HG02938 (cell line): ENCODE measurements around the gene HPN.
"Not testable (repeated sequence)": the region's sequence is repeated elsewhere in the genome, so short reads cannot be mapped to it uniquely, and the experiment has no call there.

Experiments used
- ATAC-seq: cut with Tn5 transposase; IDR thresholded peaks from one replicate; pipeline ENCODE4 v1.9.1; 2021; ENCODE audit warnings: mild to moderate bottlenecking, moderate library complexity; ENCODE audit not compliant: unreplicated experiment

Gene HPN

DNA sequence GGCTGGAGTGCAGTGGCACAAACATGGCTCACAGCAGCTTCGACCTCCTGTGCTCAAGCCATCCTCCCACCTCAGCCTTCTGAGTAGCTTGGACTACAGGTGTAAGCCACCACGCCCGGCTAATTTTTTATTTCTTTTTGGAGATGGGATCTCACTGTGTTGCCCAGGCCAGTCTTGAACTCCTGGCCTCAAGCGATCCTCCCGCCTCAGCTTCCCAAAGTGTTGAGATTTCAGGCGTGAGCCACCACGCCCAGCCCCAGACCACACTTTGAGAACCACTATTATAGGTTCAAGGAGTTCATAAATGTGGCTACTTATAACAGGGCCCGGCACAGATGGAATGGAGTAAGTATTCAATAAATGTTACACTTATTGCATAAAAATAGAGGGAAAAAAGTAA is 14.5 kb upstream of the HPN start:
- no peak for ATAC-seq

DNA sequence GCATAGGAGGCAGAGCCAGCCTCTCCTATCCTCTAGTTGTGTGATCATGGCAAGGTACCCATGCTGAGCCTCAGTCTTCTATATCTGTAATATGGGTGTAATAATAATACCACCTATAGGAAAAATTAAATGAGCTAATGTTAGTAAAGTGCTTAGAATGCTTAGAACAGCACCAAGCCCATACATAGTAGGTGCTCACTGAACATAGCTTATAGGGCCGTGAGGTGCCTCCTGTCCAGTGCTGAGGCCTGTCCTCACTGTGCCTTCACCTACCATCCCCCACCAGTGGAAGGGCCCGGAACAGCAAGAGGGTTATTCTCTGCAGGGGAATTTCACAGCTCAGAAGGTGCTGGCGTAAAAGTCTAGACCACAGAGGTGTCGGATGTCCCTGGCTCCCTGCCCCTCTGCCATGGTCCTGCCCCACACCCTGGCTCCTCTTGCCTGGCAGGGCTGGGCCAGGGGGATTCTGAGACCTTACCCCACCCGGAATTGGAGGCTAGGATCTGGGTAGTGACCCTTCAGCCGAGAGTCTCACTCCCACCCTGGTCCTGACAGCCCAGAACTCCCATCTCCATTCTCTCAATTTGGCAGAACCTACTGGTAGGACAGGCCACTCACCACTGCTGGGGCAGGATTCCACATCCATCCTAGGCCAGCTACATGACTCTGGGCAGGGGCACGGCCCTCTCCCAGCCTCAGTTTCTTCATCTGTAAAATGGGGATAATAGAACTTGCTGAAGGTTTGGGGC is 13.5 kb upstream of the HPN start:
- ATAC-seq, result no peak

- ATAC-seq, result not testable (repeated sequence)
Observed at GRCh38 chr19:35028600-35028885, 13.0 kb upstream of the HPN start.

DNA sequence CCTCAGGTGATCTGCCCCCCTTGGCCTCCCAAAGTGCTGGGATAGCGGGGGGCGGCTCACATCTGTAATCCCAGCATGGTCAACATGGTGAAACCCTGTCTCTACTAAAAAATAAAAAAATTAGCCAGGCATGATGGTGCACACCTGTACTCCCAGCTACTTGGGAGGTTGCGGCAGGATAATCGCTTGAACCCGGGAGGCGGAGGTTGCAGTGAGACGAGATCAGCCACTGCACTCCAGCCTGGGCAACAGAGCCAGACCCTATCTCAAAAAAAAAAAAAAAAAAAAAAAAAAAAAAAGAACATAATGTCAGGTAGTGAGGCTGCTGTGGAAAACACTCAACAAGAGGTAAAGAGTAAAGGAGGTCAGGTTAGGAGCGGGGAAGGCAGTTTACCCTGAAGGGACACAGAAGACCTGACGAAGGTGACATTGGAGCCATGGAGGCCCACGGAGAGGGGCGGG is 12.2 kb upstream of the HPN start:
- ATAC-seq, result not testable (repeated sequence)

DNA sequence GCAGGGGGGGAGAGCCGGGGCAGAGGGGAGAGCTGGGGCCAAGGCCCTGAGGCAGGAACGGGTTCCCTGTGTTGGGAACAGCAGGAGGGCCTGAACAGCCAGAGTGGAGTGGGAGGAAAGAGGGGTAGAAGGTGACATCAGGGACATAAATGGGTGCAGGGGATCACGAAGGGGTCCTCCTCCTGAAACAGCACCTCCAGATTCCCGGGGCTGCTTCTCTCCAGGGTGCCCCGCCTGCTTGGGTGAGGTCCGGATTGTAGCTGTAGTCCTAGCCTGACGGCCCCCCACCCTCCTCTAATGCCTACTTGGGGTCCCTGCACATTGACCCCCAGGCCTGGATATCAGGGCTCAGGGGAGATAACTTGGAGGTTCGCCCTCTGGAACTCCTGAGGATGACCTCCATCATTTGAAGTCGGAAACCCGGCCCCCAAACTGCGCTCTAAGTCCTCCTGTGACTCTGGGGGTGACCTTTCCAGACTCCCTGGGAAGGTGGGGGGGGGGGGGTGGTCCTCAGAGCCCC is 11.7 kb upstream of the HPN start:
- ATAC-seq, result no peak

- no peak for ATAC-seq
Observed at GRCh38 chr19:35030257-35031071, 11.1 kb upstream of the HPN start, which contains the start of gene SCN1B. TSS of gene SCN1B (plus strand) at chr19:35030470. CDS start at chr19:35030821, 351 bp downstream.

DNA sequence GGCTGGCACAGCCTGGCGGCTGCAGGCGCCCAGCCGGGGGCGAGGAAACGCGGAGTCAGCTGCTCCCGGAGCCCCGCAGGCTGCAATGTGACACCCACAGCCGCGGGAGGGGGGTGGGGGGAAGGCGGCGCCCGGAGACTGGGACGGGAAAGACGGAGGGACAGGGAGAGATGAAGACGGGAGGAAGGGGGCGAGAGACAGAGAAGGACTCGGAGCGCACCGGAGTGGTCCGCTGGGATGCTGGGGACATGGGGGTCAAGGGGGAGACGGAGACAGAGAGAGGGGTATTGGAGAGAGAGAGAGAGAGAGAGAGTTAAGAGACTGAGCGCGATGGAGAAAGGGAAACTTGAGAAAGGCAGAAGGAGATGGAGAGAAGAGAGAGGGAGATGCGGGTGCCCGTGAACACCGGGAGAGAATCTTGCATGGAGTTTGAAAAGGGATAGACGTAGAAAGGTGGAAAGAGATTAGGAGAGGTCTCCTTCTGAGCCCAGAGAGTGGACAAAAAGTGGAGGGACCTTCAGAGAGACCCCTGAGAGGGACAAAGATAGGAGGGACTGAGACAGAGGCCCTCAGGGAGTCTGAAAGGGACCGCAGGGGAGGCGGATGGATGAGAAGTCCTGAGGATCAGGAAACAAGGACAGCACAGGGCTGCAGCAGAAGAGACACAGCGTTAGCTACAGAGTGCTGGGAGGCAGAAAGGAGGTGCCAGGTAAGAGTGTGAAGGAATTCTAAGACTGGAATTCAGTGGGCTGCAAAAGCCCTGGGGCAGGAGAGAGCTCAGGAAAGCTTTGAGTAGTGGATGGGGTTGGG is 10.2 kb upstream of the HPN start:
- no peak for ATAC-seq

- ATAC-seq, result no peak
Observed at GRCh38 chr19:35032356-35032865, 9.1 kb upstream of the HPN start.

- ATAC-seq, result no peak
Observed at GRCh38 chr19:35033067-35034004, 8.2 kb upstream of the HPN start.

- ATAC-seq, result no peak
Observed at GRCh38 chr19:35034005-35034502, 7.5 kb upstream of the HPN start.

DNA sequence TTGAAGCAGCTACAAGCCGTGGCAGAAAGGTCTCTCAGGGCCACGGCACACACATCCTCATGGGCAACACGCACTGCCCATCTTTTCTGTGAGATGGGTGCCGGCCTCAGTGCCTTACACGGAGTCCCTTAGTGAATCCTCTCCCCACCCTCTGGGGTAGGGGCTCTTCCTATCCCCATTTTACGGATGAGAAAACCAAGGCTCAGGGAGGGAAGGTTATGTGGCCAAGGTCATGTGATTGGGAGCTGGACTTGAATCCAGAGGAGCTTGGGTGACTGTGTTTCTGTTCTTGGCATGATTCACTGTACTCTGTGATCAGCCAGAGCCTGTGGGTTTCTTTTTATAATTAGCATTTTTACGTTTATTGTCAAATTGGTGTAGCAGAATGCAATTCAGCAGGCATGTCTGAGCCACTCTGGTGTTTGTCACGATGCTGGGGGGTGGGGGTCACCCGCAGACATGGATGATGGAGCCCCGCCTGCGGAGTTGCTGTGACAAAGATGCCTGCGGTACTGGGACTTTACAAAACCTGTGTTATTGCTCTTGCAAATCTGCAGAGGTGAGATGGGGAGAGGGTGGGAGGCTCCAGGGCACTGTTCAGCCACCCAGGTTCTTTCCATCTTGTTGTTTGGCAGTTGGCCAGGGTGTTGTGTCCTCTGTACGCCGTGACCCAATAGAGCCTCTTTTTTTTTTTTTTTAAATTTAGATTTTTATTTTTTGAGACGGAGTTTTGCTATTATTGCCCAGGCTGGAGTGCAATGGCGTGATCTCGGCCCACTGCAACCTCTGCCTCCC is 6.7 kb upstream of the HPN start:
- ATAC-seq, result no peak

DNA sequence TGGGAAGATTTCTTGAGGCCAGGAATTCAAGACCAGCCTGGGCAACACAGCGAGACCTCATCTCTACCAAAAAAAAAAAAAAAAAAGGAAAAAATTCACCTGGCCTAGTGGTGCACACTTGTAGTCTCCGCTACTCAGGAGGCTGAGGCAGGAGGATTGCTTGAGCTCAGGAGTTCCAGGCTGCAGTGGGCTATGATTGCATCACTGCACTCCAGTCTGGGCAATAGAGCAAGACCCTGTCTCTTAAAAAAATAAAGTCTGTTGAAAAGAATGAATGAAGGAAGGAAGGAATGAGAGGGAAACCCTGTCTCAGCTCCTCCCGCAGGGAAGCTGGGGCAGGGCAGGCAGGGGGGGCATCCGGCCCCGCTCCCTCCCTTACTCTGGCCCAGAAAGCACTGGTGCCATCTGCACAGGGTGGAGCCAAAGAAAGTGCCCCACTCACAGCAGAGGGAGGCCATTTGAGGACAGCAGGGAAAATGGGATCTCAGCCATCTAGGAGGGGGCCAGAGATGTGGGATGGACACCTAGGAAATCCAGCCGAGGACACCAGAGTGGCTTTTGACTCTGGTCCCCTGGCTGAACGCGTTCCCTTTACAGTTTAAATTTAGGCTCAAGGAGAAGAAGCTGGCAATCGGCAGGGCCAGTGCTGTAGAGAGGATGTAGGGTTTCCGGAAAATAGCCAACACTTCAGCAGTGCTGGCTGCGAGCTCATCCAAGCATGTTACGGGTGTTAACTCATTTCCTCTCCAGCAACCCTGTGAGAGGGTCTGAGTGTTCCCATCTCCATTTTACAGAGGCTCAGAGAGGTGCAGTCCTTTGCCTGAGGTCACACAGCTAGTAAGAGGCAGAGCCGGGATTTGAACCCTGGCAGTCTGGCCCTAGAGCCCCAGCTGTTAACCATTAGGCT is 3.6 kb upstream of the HPN start:
- no peak for ATAC-seq

GRCh38 chr19:35038623-35039512 is 2.7 kb upstream of the HPN start:
- no peak for ATAC-seq

DNA sequence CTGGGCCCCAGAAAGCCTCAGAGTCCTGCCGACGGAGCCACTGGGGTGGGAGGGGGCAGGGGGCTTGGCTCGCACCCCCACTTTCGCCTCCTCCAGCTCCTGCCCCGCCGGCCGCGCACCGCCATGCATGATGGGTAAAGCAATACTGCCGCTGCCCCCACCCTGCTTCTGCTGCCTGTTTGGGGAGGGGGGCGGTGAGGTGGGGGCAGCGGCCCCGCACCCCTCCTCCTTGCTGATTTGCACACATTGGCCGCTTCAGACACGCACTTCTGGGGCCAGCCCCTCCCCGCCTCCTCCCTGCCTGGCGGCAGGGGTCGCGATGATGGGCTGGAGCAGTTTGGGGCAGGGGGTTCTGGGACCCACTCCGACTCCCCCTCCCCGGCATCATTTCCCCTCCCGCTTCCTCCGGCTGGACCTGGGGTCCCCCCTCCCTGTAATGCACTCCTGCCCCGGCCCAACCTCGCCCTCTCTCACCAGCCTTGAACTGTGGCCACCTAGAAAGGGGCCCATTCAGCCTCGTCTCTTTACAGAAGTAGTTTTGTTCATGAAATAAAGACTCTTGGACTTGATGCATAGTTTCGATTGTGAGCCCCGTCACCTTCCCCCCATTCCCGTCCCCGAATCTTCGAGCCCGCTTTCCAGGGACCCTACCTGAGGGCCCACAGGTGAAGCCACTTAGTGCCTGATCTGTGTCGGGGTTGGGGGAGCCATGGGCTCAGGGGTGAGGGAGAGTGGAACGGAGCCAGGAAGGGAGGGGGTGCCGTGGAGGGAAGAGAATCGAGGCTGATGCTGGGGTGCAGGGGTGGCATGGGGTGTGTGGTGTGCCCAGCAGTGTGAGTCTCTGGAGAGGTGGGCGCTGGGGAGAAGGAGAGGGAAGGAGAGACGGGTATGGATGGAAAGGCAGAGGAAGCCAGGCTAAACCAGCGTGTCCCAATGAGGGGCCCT is 1.4 kb upstream of the HPN start:
- ATAC-seq, result no peak

- no peak for ATAC-seq
Observed at GRCh38 chr19:35040826-35041547, 534 bp upstream of the HPN start.
